K562 (cell line): ENCODE results near the gene CXCL12. TPM values are rescaled to one million over a fixed set of nuclear protein-coding genes. Genes with fewer than 3 reads are reported as not detected.
A peak's percentile ranks its signal among the peaks of the same experiment; 100 is the strongest.

Source experiments
- FOXM1 ChIP-seq, 2 experiments: fragments of 450-650 bp in 1 of 2; sonication (generic) in 1 of 2; formaldehyde crosslinking in 1 of 2; IDR thresholded peaks; 2 replicates each; pipeline versions ENCODE4 v1.6.1 to v1.9.0; 2017 to 2022; ENCODE audit warnings: low read depth in 2 of 2, mild to moderate bottlenecking in 2 of 2, missing genetic modification reagents in 1 of 2, moderate library complexity in 1 of 2
- HMG20B ChIP-seq: fragments of 250-450 bp; sonication (Bioruptor Pico); IDR thresholded peaks from 2 replicates; pipeline ENCODE4 v1.5.0; 2021; ENCODE audit warnings: mild to moderate bottlenecking
- KLF16 ChIP-seq: IDR thresholded peaks from 2 replicates; pipeline ENCODE4 v1.6.1; 2016; ENCODE audit warnings: antibody characterized with exemption
- RFX5 ChIP-seq: IDR thresholded peaks from 2 replicates; pipeline ENCODE4 v1.6.1; 2011; ENCODE audit warnings: low read depth, mild to moderate bottlenecking, improper control_type of control experiment, low read length
- SIN3B ChIP-seq: fragments of 450-650 bp; IDR thresholded peaks from 2 replicates; pipeline ENCODE4 v1.6.1; 2017; ENCODE audit warnings: low read depth, mild to moderate bottlenecking, moderate library complexity
- ZNF764 ChIP-seq: fragments of 250-450 bp; sonication (Bioruptor Pico); IDR thresholded peaks from 2 replicates; pipeline ENCODE4 v1.4.0; 2020; ENCODE audit warnings: low read depth, mild to moderate bottlenecking, moderate library complexity
- polyA plus RNA-seq, 8 experiments: library from polyadenylated mRNA; depleted of rRNA in 4 of 8; stranded (reverse) in 5 of 8; unstranded in 3 of 8; fragments of >200 nt; fragmentation: Nextera tagmentation in 2 of 8; fragmentation: Illumina TruSeq in 1 of 8; extraction: Ambion mirVana in 2 of 8; extraction: Trizol in 1 of 8; gene quantifications; 2 replicates each; pipeline versions ENCODE4 v1.2.1 to v1.2.3, GENCODE V29; 2011 to 2014; ENCODE audit warnings: inconsistent platforms in 1 of 8, missing spikeins in 1 of 8
- total RNA-seq, 7 experiments: library from RNA; depleted of rRNA in 6 of 7; stranded (reverse); fragments of >200 nt in 6 of 7; fragmentation: Illumina TruSeq in 2 of 7; extraction: Trizol in 2 of 7; gene quantifications; 2 replicates each; pipeline versions ENCODE4 v1.2.1 to v1.2.3, GENCODE V29; 2011 to 2021; ENCODE audit warnings: low replicate concordance in 1 of 7
- TF ChIP-seq, protein P1 (sequence below): fragments of 250-450 bp; sonication (Bioruptor Pico); IDR thresholded peaks from 2 replicates; pipeline ENCODE4 v1.8.0; 2021; ENCODE audit warnings: moderate library complexity, mild to moderate bottlenecking, inconsistent platforms
- TF ChIP-seq, protein P2 (sequence below): fragments of 450-650 bp; formaldehyde crosslinking; IDR thresholded peaks from 2 replicates; pipeline ENCODE4 v1.4.0; 2020; ENCODE audit warnings: mild to moderate bottlenecking, moderate library complexity
- TF ChIP-seq, protein P3 (sequence below), 3 experiments: IDR thresholded peaks in 2 of 3; conservative IDR thresholded peaks in 1 of 3; 2 replicates each; pipeline ENCODE4 v1.5.1; 2011 to 2012; ENCODE audit warnings: low read length in 3 of 3, mild to moderate bottlenecking in 3 of 3, control low read depth in 2 of 3, improper control_type of control experiment in 1 of 3, inconsistent platforms in 1 of 3, low read depth in 1 of 3, mixed read lengths in 1 of 3, moderate library complexity in 1 of 3; ENCODE audit not compliant: insufficient read depth in 2 of 3
- TF ChIP-seq, protein P4 (sequence below): fragments of 250-450 bp; sonication (Bioruptor Pico); IDR thresholded peaks from 2 replicates; pipeline ENCODE4 v1.9.0; 2021; ENCODE audit warnings: mild to moderate bottlenecking, inconsistent platforms
- TF ChIP-seq, protein P5 (sequence below), 2 experiments: fragments of 150-350 bp in 1 of 2; IDR thresholded peaks; 2 replicates each; pipeline ENCODE4 v1.6.1; 2012 to 2016; ENCODE audit warnings: low read depth in 2 of 2, low read length in 2 of 2, mild to moderate bottlenecking in 1 of 2, moderate library complexity in 1 of 2

CXCL12 gene
- total and polyA plus RNA-seq, 9 of the 15 experiments (the other 6 are each of a cell fraction or from before 2014, with no cell fraction given), result 0.18 TPM; not detected in 8

DNA sequence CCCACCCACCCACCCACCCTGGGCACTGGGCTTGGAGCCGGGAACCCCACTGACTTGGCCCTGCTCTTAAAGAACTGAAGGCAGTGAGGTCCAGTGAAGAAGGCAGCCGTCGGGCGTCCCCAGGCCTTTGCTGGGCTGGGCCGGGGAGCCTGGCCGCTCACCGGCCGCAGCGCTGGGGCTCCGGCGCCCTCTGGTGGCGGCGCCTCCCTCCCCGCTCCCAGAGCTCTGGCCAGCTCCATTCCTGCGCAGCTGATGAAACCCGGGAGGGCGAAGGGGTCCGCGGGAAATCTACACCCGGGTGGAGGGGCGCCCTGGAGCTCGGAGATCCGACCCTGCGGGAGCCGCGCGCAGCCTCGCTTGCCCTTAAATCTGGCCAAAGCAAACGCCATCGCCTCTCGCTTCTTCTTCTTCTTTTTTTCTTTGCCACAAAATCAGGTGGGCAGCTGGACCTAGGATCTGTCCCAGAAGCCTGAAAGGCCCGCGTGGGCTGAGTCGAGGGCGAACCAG, 1.7 kb upstream of the CXCL12 start (continued):
- TF ChIP-seq, protein P1, sequence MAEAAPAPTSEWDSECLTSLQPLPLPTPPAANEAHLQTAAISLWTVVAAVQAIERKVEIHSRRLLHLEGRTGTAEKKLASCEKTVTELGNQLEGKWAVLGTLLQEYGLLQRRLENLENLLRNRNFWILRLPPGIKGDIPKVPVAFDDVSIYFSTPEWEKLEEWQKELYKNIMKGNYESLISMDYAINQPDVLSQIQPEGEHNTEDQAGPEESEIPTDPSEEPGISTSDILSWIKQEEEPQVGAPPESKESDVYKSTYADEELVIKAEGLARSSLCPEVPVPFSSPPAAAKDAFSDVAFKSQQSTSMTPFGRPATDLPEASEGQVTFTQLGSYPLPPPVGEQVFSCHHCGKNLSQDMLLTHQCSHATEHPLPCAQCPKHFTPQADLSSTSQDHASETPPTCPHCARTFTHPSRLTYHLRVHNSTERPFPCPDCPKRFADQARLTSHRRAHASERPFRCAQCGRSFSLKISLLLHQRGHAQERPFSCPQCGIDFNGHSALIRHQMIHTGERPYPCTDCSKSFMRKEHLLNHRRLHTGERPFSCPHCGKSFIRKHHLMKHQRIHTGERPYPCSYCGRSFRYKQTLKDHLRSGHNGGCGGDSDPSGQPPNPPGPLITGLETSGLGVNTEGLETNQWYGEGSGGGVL (CRISPR knock-in tag), result no peak
- TF ChIP-seq, protein P2, sequence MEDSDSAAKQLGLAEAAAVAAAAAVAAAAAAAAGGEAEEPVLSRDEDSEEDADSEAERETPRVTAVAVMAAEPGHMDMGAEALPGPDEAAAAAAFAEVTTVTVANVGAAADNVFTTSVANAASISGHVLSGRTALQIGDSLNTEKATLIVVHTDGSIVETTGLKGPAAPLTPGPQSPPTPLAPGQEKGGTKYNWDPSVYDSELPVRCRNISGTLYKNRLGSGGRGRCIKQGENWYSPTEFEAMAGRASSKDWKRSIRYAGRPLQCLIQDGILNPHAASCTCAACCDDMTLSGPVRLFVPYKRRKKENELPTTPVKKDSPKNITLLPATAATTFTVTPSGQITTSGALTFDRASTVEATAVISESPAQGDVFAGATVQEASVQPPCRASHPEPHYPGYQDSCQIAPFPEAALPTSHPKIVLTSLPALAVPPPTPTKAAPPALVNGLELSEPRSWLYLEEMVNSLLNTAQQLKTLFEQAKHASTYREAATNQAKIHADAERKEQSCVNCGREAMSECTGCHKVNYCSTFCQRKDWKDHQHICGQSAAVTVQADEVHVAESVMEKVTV, result peak; percentile 67
- TF ChIP-seq, protein P3, sequence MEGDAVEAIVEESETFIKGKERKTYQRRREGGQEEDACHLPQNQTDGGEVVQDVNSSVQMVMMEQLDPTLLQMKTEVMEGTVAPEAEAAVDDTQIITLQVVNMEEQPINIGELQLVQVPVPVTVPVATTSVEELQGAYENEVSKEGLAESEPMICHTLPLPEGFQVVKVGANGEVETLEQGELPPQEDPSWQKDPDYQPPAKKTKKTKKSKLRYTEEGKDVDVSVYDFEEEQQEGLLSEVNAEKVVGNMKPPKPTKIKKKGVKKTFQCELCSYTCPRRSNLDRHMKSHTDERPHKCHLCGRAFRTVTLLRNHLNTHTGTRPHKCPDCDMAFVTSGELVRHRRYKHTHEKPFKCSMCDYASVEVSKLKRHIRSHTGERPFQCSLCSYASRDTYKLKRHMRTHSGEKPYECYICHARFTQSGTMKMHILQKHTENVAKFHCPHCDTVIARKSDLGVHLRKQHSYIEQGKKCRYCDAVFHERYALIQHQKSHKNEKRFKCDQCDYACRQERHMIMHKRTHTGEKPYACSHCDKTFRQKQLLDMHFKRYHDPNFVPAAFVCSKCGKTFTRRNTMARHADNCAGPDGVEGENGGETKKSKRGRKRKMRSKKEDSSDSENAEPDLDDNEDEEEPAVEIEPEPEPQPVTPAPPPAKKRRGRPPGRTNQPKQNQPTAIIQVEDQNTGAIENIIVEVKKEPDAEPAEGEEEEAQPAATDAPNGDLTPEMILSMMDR (IDR thresholded peaks at IDR 0.05 in 2 of 3, conservative IDR thresholded peaks at IDR 0.05 in 1 of 3; ENCODE audit: insufficient read depth in 2 of 3, low read depth in 1 of 3, low read length in 3 of 3), result peak; percentile 84 to 92 (median 92)
- TF ChIP-seq FOXM1 (IDR thresholded peaks at IDR 0.05; ENCODE audit: low read depth), result no peak
- TF ChIP-seq FOXM1 (CRISPR knock-in tag; IDR thresholded peaks at IDR 0.05; ENCODE audit: low read depth), result no peak
- no peak for TF ChIP-seq RFX5
- TF ChIP-seq, protein P4, sequence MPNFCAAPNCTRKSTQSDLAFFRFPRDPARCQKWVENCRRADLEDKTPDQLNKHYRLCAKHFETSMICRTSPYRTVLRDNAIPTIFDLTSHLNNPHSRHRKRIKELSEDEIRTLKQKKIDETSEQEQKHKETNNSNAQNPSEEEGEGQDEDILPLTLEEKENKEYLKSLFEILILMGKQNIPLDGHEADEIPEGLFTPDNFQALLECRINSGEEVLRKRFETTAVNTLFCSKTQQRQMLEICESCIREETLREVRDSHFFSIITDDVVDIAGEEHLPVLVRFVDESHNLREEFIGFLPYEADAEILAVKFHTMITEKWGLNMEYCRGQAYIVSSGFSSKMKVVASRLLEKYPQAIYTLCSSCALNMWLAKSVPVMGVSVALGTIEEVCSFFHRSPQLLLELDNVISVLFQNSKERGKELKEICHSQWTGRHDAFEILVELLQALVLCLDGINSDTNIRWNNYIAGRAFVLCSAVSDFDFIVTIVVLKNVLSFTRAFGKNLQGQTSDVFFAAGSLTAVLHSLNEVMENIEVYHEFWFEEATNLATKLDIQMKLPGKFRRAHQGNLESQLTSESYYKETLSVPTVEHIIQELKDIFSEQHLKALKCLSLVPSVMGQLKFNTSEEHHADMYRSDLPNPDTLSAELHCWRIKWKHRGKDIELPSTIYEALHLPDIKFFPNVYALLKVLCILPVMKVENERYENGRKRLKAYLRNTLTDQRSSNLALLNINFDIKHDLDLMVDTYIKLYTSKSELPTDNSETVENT (CRISPR knock-in tag), result no peak
- TF ChIP-seq SIN3B, result no peak
- TF ChIP-seq, protein P5, sequence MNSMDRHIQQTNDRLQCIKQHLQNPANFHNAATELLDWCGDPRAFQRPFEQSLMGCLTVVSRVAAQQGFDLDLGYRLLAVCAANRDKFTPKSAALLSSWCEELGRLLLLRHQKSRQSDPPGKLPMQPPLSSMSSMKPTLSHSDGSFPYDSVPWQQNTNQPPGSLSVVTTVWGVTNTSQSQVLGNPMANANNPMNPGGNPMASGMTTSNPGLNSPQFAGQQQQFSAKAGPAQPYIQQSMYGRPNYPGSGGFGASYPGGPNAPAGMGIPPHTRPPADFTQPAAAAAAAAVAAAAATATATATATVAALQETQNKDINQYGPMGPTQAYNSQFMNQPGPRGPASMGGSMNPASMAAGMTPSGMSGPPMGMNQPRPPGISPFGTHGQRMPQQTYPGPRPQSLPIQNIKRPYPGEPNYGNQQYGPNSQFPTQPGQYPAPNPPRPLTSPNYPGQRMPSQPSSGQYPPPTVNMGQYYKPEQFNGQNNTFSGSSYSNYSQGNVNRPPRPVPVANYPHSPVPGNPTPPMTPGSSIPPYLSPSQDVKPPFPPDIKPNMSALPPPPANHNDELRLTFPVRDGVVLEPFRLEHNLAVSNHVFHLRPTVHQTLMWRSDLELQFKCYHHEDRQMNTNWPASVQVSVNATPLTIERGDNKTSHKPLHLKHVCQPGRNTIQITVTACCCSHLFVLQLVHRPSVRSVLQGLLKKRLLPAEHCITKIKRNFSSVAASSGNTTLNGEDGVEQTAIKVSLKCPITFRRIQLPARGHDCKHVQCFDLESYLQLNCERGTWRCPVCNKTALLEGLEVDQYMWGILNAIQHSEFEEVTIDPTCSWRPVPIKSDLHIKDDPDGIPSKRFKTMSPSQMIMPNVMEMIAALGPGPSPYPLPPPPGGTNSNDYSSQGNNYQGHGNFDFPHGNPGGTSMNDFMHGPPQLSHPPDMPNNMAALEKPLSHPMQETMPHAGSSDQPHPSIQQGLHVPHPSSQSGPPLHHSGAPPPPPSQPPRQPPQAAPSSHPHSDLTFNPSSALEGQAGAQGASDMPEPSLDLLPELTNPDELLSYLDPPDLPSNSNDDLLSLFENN (IDR thresholded peaks at IDR 0.05; ENCODE audit: low read depth in 2 of 2, low read length in 2 of 2), result no peak
- no peak for TF ChIP-seq HMG20B (CRISPR knock-in tag)
- no peak for TF ChIP-seq KLF16
- no peak for TF ChIP-seq ZNF764
